ENCODE results near the gene ENDOG.
"Not testable (repeated sequence)": the region's sequence is repeated elsewhere in the genome, so short reads cannot be mapped to it uniquely, and the experiment has no call there.

Gene ENDOG

GRCh38 chr9:128835246-128836210 lies 17.2 kb downstream of the ENDOG start:
- TF ChIP-seq TAF1 (IDR thresholded peaks at IDR 0.05; ENCODE audit: borderline replicate concordance, low read depth, low read length) (no peak), POLR2A (IDR thresholded peaks at IDR 0.05; ENCODE audit: low read depth, low read length) (no peak)
- no peak for FAIRE-seq

GRCh38 chr9:128836509-128837145 lies 18.3 kb downstream of the ENDOG start:
- no peak for DNase-seq (ENCODE audit: insufficient read length)
- no peak for FAIRE-seq
- TF ChIP-seq POLR2A (IDR thresholded peaks at IDR 0.05; ENCODE audit: low read depth, low read length) (no peak), POLR2AphosphoS5 (IDR thresholded peaks at IDR 0.05; ENCODE audit: low read depth, low read length) (no peak), TAF1 (IDR thresholded peaks at IDR 0.05; ENCODE audit: borderline replicate concordance, low read depth, low read length) (no peak)

More at GRCh38 chr9:128835246-128836210, 17.2 kb downstream of the ENDOG start:
- DNase-seq (ENCODE audit: insufficient read length): no peak

- no peak for DNase-seq (ENCODE audit: insufficient read length)
- TF ChIP-seq POLR2AphosphoS5 (IDR thresholded peaks at IDR 0.05; ENCODE audit: low read depth, low read length) (no peak), POLR2A (IDR thresholded peaks at IDR 0.05; ENCODE audit: low read depth, low read length) (no peak), TAF1 (IDR thresholded peaks at IDR 0.05; ENCODE audit: borderline replicate concordance, low read depth, low read length) (no peak)
- FAIRE-seq: no peak
Measured at GRCh38 chr9:128838338-128838737, 20.0 kb downstream of the ENDOG start.

- FAIRE-seq: no peak
- TF ChIP-seq TAF1 (IDR thresholded peaks at IDR 0.05; ENCODE audit: borderline replicate concordance, low read depth, low read length): no peak
- TF ChIP-seq POLR2A (IDR thresholded peaks at IDR 0.05; ENCODE audit: low read depth, low read length): no peak
- TF ChIP-seq POLR2AphosphoS5 (IDR thresholded peaks at IDR 0.05; ENCODE audit: low read depth, low read length): no peak
- no peak for DNase-seq (ENCODE audit: insufficient read length)
Measured at GRCh38 chr9:128840524-128840923, 22.2 kb downstream of the ENDOG start.

GRCh38 chr9:128841694-128842492 lies 23.6 kb downstream of the ENDOG start:
- TF ChIP-seq TAF1 (IDR thresholded peaks at IDR 0.05; ENCODE audit: borderline replicate concordance, low read depth, low read length) (no peak), POLR2A (IDR thresholded peaks at IDR 0.05; ENCODE audit: low read depth, low read length) (no peak), POLR2AphosphoS5 (IDR thresholded peaks at IDR 0.05; ENCODE audit: low read depth, low read length) (no peak)
- DNase-seq (ENCODE audit: insufficient read length): no peak

GRCh38 chr9:128843171-128843570 lies 24.9 kb downstream of the ENDOG start:
- DNase-seq (ENCODE audit: insufficient read length); FAIRE-seq: not testable (repeated sequence)

More at GRCh38 chr9:128841694-128842492, 23.6 kb downstream of the ENDOG start:
- FAIRE-seq: no peak

- TF ChIP-seq POLR2AphosphoS5 (IDR thresholded peaks at IDR 0.05; ENCODE audit: low read depth, low read length): no peak
- TF ChIP-seq TAF1 (IDR thresholded peaks at IDR 0.05; ENCODE audit: borderline replicate concordance, low read depth, low read length): no peak
- no peak for TF ChIP-seq POLR2A (IDR thresholded peaks at IDR 0.05; ENCODE audit: low read depth, low read length)
- no peak for DNase-seq (ENCODE audit: insufficient read length)
- no peak for FAIRE-seq
Measured at GRCh38 chr9:128845186-128845931, 27.1 kb downstream of the ENDOG start.

GRCh38 chr9:128846680-128847030 lies 28.4 kb downstream of the ENDOG start:
- FAIRE-seq (no peak), DNase-seq (ENCODE audit: insufficient read length) (no peak)
- TF ChIP-seq POLR2AphosphoS5 (IDR thresholded peaks at IDR 0.05; ENCODE audit: low read depth, low read length): no peak
- no peak for TF ChIP-seq TAF1 (IDR thresholded peaks at IDR 0.05; ENCODE audit: borderline replicate concordance, low read depth, low read length)
- TF ChIP-seq POLR2A (IDR thresholded peaks at IDR 0.05; ENCODE audit: low read depth, low read length): no peak

GRCh38 chr9:128847803-128848202 lies 29.5 kb downstream of the ENDOG start:
- TF ChIP-seq POLR2A (IDR thresholded peaks at IDR 0.05; ENCODE audit: low read depth, low read length) (no peak), TAF1 (IDR thresholded peaks at IDR 0.05; ENCODE audit: borderline replicate concordance, low read depth, low read length) (no peak), POLR2AphosphoS5 (IDR thresholded peaks at IDR 0.05; ENCODE audit: low read depth, low read length) (no peak)
- FAIRE-seq: no peak
- no peak for DNase-seq (ENCODE audit: insufficient read length)

- not testable (repeated sequence) for DNase-seq (ENCODE audit: insufficient read length); FAIRE-seq
Measured at GRCh38 chr9:128851024-128851423, 32.7 kb downstream of the ENDOG start.

GRCh38 chr9:128851779-128852600 lies 33.7 kb downstream of the ENDOG start:
- DNase-seq (ENCODE audit: insufficient read length): not testable (repeated sequence)

GRCh38 chr9:128852646-128853045 lies 34.3 kb downstream of the ENDOG start:
- not testable (repeated sequence) for FAIRE-seq; DNase-seq (ENCODE audit: insufficient read length)

More at GRCh38 chr9:128851779-128852600, 33.7 kb downstream of the ENDOG start:
- FAIRE-seq: not testable (repeated sequence)

- DNase-seq (ENCODE audit: insufficient read length); FAIRE-seq: not testable (repeated sequence)
Measured at GRCh38 chr9:128854454-128854853, 36.2 kb downstream of the ENDOG start.

GRCh38 chr9:128858476-128858875 lies 40.2 kb downstream of the ENDOG start:
- not testable (repeated sequence) for FAIRE-seq; DNase-seq (ENCODE audit: insufficient read length)

All from GM12892 (cell line).